ENCODE measurements around the gene BOLA2B.
"Not testable (repeated sequence)": the region's sequence is repeated elsewhere in the genome, so short reads cannot be mapped to it uniquely, and the experiment has no call there.

BOLA2B gene

GRCh38 chr16:30184096-30184890, 9.2 kb downstream of the BOLA2B start:
- in situ Hi-C loops (cut with MboI; ENCODE audit: low sequenced_read_pairs): no loop called here

GRCh38 chr16:30183233-30184095, 10.0 kb downstream of the BOLA2B start, which contains the start of gene CORO1A:
TSS of gene CORO1A (plus strand) at chr16:30183602. CDS start at chr16:30185210, 1,608 bp downstream.
- in situ Hi-C loops (cut with MboI; ENCODE audit: low sequenced_read_pairs): no loop called here

DNA sequence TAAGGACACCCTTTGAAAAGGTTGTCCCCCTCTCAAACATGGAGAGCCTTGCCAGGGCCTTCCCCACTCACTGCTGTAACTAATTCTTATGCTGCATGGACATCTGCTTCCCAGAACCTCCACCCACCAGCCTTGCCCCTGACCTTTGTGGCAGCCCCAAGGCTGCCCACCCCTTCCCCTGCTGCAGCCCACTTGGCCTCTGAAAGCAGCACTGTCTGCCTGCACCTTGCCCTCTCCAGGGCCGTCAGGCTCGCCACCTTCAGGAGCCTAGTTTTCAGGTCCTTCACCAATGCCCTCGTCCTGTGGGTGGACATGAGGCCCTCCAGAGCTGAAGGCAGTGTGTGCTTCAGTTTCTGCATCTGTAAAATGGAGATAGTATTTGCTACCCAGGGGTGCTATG, 12.7 kb downstream of the BOLA2B start:
- in situ Hi-C loops (cut with MboI; ENCODE audit: low sequenced_read_pairs): no loop called here

- in situ Hi-C loops (cut with MboI; ENCODE audit: low sequenced_read_pairs): no loop called here
Observed at GRCh38 chr16:30179931-30180330, 13.5 kb downstream of the BOLA2B start.

GRCh38 chr16:30179195-30179594, 14.3 kb downstream of the BOLA2B start:
- in situ Hi-C loops (cut with MboI; ENCODE audit: low sequenced_read_pairs): no loop called here

DNA sequence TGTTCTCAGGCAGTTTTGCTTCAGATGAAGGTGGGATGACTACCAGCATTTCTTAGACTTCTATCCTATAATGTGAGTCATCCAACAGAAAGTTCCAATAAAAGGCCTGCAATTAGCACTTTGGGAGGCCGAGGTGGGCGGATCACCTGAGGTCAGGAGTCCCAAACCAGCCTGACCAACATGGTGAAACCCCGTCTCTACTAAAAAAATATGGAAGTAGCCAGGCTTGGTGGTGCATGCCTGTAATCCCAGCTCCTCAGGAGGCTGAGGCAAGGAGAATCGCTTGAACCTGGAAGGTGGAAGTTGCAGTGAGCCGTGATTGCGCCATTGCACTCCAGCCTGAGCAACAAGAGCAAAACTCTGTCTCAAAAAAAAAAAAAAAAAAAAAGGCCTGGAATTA, 16.6 kb downstream of the BOLA2B start:
- in situ Hi-C loops (cut with MboI; ENCODE audit: low sequenced_read_pairs): not testable (repeated sequence)

- in situ Hi-C loops (cut with MboI; ENCODE audit: low sequenced_read_pairs): no loop called here
Observed at GRCh38 chr16:30173054-30173453, 20.4 kb downstream of the BOLA2B start.

GRCh38 chr16:30170145-30170544, 23.3 kb downstream of the BOLA2B start:
- in situ Hi-C loops (cut with MboI; ENCODE audit: low sequenced_read_pairs): not testable (repeated sequence)

DNA sequence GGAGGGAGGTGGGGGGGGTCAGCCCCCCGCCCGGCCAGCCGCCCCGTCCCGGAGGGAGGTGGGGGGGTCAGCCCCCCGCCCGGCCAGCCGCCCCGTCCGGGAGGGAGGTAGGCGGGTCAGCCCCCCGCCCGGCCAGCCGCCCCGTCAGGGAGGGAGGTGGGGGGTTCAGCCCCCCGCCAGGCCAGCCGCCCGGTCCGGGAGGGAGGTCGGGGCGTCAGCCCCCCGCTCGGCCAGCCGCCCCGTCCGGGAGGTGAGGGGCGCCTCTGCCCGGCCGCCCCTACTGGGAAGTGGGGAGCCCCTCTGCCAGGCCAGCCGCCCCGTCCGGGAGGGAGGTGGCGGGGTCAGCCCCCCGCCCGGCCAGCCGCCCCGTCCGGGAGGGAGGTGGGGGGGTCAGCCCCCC, 24.1 kb downstream of the BOLA2B start:
- in situ Hi-C loops (cut with MboI; ENCODE audit: low sequenced_read_pairs): not testable (repeated sequence)

DNA sequence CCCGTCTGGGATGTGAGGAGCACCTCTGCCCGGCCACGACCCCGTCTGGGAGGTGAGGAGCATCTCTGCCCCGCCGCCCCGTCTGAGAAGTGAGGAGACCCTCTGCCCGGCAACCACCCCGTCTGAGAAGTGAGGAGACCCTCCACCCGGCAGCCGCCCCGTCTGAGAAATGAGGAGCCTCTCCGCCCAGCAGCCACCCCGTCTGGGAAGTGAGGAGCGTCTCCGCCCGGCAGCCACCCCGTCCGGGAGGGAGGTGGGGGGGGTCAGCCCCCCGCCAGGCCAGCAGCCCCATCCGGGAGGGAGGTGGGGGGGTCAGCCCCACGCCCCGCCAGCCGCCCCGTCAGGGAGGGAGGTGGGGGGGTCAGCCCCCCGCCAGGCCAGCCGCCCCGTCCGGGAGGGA, 24.7 kb downstream of the BOLA2B start:
- in situ Hi-C loops (cut with MboI; ENCODE audit: low sequenced_read_pairs): not testable (repeated sequence)

DNA sequence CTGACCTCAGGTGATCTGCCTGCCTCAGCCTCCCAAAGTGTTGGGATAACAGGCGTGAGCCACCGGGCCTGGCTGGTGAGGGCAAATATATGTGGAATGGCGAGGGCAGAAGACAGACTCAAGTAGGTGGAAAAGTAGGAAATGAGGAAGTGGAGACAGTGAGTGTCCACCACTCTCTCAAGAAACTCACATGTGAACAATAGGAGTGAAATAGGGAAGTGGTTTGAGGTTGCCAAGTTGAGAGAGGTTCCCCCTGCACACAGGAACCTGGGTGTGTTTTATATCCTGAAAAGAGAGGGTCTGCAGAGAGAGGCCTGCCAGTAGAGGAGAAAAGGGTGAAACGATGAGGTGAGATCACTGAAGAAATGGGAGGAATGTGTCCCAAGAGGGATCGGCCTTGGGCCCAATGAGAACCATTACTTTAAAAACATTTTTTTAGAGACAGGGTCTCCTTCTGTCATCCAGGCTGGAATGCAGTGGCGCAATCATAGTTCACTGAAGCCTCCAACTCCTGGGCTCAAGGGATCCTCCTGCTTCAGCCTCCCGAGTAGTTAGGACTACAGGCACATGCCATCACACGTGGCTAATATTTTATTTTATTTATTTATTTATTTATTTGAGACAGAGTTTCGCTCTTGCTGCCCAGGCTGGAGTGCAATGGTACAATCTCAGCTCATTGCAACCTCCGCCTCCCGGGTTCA, 27.1 kb downstream of the BOLA2B start:
- in situ Hi-C loops (cut with MboI; ENCODE audit: low sequenced_read_pairs): no loop called here

DNA sequence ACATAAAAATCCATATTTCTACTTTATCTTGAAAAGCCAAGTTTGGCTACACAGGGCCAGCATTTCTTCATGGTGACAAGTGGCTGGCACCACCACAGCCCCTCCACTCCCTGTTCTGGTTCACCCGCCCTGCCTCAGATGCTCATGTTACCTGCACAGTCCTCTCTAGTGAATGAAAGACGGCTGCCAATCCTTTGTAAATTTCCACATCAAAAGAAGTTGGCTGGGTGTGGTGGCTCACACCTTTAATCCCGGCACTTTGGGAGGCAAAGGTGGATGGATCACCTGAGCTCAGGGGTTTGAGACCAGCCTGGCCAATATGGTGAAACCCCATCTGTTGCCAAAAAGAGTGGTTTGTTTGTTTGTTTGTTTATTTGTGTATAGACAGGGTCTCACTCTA, 29.9 kb downstream of the BOLA2B start:
- in situ Hi-C loops (cut with MboI; ENCODE audit: low sequenced_read_pairs): no loop called here

DNA sequence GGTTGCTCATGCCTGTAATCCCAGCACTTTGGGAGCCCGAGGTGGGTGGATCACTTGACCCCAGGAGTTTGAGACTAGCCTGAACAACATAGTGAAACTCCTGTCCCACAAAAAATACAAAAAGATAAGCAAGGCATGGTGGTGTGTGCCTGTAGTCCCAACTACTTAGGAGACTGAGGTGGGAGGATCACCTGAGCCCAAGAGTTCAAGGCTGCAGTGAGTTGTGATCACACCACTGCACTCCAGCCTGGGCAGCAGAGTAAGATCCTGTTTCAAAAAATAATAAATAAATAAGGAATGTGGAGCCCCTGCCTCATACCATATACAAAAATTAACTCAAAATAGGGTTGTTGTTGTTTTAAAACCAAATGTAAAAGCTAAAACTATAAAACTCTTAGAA, 36.3 kb downstream of the BOLA2B start:
- in situ Hi-C loops (cut with MboI; ENCODE audit: low sequenced_read_pairs): no loop called here

- in situ Hi-C loops (cut with MboI; ENCODE audit: low sequenced_read_pairs): no loop called here
Observed at GRCh38 chr16:30155188-30155587, 38.3 kb downstream of the BOLA2B start.

- in situ Hi-C loops (cut with MboI; ENCODE audit: low sequenced_read_pairs): no loop called here
Observed at GRCh38 chr16:30152517-30152916, 40.9 kb downstream of the BOLA2B start.

GRCh38 chr16:30151091-30151490, 42.4 kb downstream of the BOLA2B start:
- in situ Hi-C loops (cut with MboI; ENCODE audit: low sequenced_read_pairs): no loop called here

GRCh38 chr16:30149250-30149930, 44.1 kb downstream of the BOLA2B start:
- in situ Hi-C loops (cut with MboI; ENCODE audit: low sequenced_read_pairs): no loop called here

DNA sequence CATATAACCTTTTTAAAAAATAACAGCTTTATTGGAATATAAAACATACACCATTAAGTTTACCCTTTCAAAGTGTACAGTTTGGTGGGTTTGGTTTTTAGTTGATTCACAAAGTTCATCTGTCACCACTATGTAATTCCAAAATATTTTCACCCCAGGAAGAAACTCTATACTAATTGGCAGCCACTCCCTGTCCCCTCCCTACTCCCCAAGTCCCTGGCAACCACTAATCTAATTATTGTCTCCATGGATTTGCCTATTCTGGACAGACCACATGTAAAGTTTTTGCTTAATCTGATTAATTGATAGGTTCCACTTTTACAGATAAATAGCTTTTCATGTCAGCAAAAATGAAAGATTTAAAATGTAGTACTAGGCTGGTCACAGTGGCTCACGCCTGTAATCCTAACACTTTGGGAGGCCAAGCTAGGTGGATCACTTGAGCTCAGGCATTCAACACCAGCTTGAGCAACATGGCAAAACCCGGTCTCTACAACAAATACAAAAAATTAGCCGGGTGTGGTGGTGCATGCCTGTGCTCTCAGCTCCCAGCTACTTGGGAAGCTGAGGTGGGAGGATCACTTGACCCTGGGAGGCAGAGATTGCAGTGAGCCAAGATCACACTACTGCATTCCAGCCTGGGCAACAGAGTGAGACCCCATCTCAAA, 45.5 kb downstream of the BOLA2B start:
- in situ Hi-C loops (cut with MboI; ENCODE audit: low sequenced_read_pairs): no loop called here

DNA sequence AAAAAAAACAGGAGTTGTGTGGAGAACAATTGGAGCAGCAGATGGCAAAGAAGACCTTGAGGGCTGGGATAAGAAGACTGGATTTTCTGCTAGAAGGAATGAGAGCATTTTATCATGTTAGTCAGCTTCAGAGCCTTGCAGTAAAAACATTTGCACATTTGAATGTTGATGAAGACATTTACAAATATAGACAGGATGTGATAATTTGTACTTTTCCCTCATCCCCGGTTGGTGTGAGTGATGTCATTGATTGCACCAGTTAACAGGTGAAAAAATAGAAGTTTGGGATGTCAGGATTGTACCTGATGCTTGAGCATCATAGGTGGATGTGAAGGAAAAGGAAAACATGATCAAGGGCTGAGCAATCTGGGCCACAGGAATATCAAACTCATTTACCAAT, 47.8 kb downstream of the BOLA2B start:
- in situ Hi-C loops (cut with MboI; ENCODE audit: low sequenced_read_pairs): no loop called here

DNA sequence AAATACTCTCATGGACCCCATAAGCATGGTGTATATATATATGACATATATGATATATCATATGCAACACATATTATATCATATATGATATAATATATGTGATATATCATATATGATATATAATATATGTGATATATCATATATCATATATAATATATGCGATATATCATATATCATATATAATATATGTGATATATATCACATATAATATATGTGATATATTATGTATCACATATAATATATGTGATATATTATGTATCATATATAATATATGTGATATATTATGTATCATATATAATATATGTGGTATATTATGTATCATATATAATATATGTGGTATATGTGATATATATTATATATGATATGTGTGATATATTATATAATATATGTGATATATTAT, 48.5 kb downstream of the BOLA2B start:
- in situ Hi-C loops (cut with MboI; ENCODE audit: low sequenced_read_pairs): no loop called here
